Liver (tissue), 9 donors: ENCODE results near the gene CYFIP1. TPM values are rescaled to one million over a fixed set of nuclear protein-coding genes. Genes with fewer than 3 reads are reported as not detected.

ENCODE experiments used
- DNase-seq: peaks from one replicate; pipeline ENCODE4 v3.0.0-alpha.2; 2017; ENCODE audit warnings: low spot score
- H3K27ac ChIP-seq, 2 donors: one replicate each; pipeline ENCODE4 v1.7.0; 2013; ENCODE audit warnings: inconsistent platforms in 2 of 2, low read length in 2 of 2, control low read depth in 1 of 2, low read depth in 1 of 2, mild to moderate bottlenecking in 1 of 2
- H3K27me3 ChIP-seq, 4 donors: one replicate each; pipeline versions ENCODE4 v1.6.1 to v1.7.0; 2013; ENCODE audit warnings: low read length in 3 of 4, inconsistent platforms in 1 of 4, mild to moderate bottlenecking in 1 of 4, moderate library complexity in 1 of 4; ENCODE audit not compliant: control insufficient read depth in 4 of 4, insufficient read depth in 4 of 4
- H3K36me3 ChIP-seq, 4 donors: one replicate each; pipeline versions ENCODE4 v1.6.1 to v1.7.0; 2013; ENCODE audit warnings: low read length in 3 of 4, mild to moderate bottlenecking in 3 of 4, low read depth in 1 of 4, moderate library complexity in 1 of 4; ENCODE audit not compliant: control insufficient read depth in 4 of 4, insufficient read depth in 3 of 4
- H3K4me1 ChIP-seq, 4 donors: one replicate each; pipeline versions ENCODE4 v1.6.1 to v1.7.0; 2013; ENCODE audit warnings: low read length in 3 of 4, mild to moderate bottlenecking in 3 of 4, moderate library complexity in 1 of 4; ENCODE audit not compliant: control insufficient read depth in 4 of 4, insufficient read depth in 4 of 4
- H3K4me3 ChIP-seq, 3 donors: one replicate each; pipeline versions ENCODE4 v1.6.1 to v1.7.0; 2013; ENCODE audit warnings: low read length in 3 of 3, control low read depth in 1 of 3, low read depth in 1 of 3, mild to moderate bottlenecking in 1 of 3
- H3K9ac ChIP-seq, 2 donors: one replicate each; pipeline ENCODE4 v1.7.0; 2013; ENCODE audit warnings: low read length in 2 of 2, mild to moderate bottlenecking in 2 of 2, moderate library complexity in 2 of 2, control low read depth in 1 of 2, low read depth in 1 of 2
- H3K9me3 ChIP-seq, 4 donors: one replicate each; pipeline versions ENCODE4 v1.6.1 to v1.7.0; 2013; ENCODE audit warnings: low read length in 3 of 4; ENCODE audit not compliant: control insufficient read depth in 4 of 4
- EGR1 ChIP-seq, 2 donors: IDR thresholded peaks; 2 replicates each; pipeline ENCODE4 v1.6.1; 2016 to 2018; ENCODE audit warnings: antibody characterized with exemption in 2 of 2, low read depth in 2 of 2
- FOXA1 ChIP-seq: IDR thresholded peaks from 2 replicates; pipeline ENCODE4 v1.6.1; 2016; ENCODE audit warnings: antibody characterized with exemption
- FOXA2 ChIP-seq: IDR thresholded peaks from 2 replicates; pipeline ENCODE4 v1.6.1; 2016; ENCODE audit warnings: antibody characterized with exemption
- GABPA ChIP-seq, 2 donors: IDR thresholded peaks in 1 of 2; conservative IDR thresholded peaks in 1 of 2; 2 replicates each; pipeline ENCODE4 v1.6.1; 2016; ENCODE audit warnings: antibody characterized with exemption in 2 of 2, mild to moderate bottlenecking in 1 of 2, moderate library complexity in 1 of 2
- HNF4A ChIP-seq, 2 donors: conservative IDR thresholded peaks; 2 replicates each; pipeline ENCODE4 v1.6.1; 2016; ENCODE audit warnings: antibody characterized with exemption in 2 of 2, mild to moderate bottlenecking in 2 of 2
- HNF4G ChIP-seq: IDR thresholded peaks from 2 replicates; pipeline ENCODE4 v1.6.1; 2016; ENCODE audit warnings: antibody characterized with exemption
- JUND ChIP-seq, 2 donors: IDR thresholded peaks; 2 replicates each; pipeline ENCODE4 v1.6.1; 2016; ENCODE audit warnings: antibody characterized with exemption in 2 of 2
- MAX ChIP-seq: IDR thresholded peaks from 2 replicates; pipeline ENCODE4 v1.6.1; 2016; ENCODE audit warnings: antibody characterized with exemption
- NR2F2 ChIP-seq: IDR thresholded peaks from 2 replicates; pipeline ENCODE4 v1.6.1; 2016; ENCODE audit warnings: antibody characterized with exemption
- RAD21 ChIP-seq, 2 donors: IDR thresholded peaks; 2 replicates each; pipeline ENCODE4 v1.6.1; 2016; ENCODE audit warnings: antibody characterized with exemption in 2 of 2, mild to moderate bottlenecking in 2 of 2
- RXRA ChIP-seq, 2 donors: IDR thresholded peaks; 2 replicates each; pipeline ENCODE4 v1.6.1; 2017 to 2018; ENCODE audit warnings: antibody characterized with exemption in 2 of 2, mild to moderate bottlenecking in 1 of 2
- SP1 ChIP-seq: IDR thresholded peaks from 2 replicates; pipeline ENCODE4 v1.6.1; 2018; ENCODE audit warnings: antibody characterized with exemption, mild to moderate bottlenecking
- TAF1 ChIP-seq: conservative IDR thresholded peaks from 2 replicates; pipeline ENCODE4 v1.6.1; 2016; ENCODE audit warnings: antibody characterized with exemption, mild to moderate bottlenecking
- YY1 ChIP-seq: IDR thresholded peaks from 2 replicates; pipeline ENCODE4 v1.6.1; 2016; ENCODE audit warnings: antibody characterized with exemption, mild to moderate bottlenecking
- WGBS: extraction: QIAGEN DNeasy Blood & Tissue Kit; methylation state at CpG from one replicate; pipeline ENCODE4 v1.1.7; 2013; 5-methylcytosine and 5-hydroxymethylcytosine counted together
- polyA plus RNA-seq, 2 donors: library from polyadenylated mRNA; stranded (reverse) in 1 of 2; unstranded in 1 of 2; fragments of 200-250 nt in 1 of 2; fragments of >200 nt in 1 of 2; fragmentation: Nextera tagmentation in 1 of 2; extraction: Ambion mirVana in 1 of 2; gene quantifications; one replicate each; pipeline versions ENCODE4 v1.2.1 to v1.2.3, GENCODE V29; 2013 to 2015
- total RNA-seq, 2 donors: library from RNA; depleted of rRNA; stranded (reverse); fragments of >200 nt; gene quantifications; one replicate each; pipeline ENCODE4 v1.2.3, GENCODE V29; 2014
- TF ChIP-seq, protein P1 (sequence below): IDR thresholded peaks from 2 replicates; pipeline ENCODE4 v1.6.1; 2016; ENCODE audit warnings: antibody characterized with exemption
- TF ChIP-seq, protein P2 (sequence below): IDR thresholded peaks from 2 replicates; pipeline ENCODE4 v1.6.1; 2016; ENCODE audit warnings: antibody characterized with exemption, mild to moderate bottlenecking
- TF ChIP-seq, protein P3 (sequence below): fragments of 150-350 bp; IDR thresholded peaks from 2 replicates; pipeline ENCODE4 v1.5.1; 2017; ENCODE audit warnings: improper control_type of control experiment, low read depth, low read length; ENCODE audit not compliant: missing input control
- TF ChIP-seq, protein P4 (sequence below): IDR thresholded peaks from 2 replicates; pipeline ENCODE4 v1.6.1; 2016; ENCODE audit warnings: antibody characterized with exemption
- donor health status: healthy.
- donor health status: healthy.
- donor health status: healthy.
- donor health status: healthy.
- donor health status: healthy.

Gene CYFIP1
- total and polyA plus RNA-seq, 4 donors: 13.5 to 48.3 (median 38.3) TPM

DNA sequence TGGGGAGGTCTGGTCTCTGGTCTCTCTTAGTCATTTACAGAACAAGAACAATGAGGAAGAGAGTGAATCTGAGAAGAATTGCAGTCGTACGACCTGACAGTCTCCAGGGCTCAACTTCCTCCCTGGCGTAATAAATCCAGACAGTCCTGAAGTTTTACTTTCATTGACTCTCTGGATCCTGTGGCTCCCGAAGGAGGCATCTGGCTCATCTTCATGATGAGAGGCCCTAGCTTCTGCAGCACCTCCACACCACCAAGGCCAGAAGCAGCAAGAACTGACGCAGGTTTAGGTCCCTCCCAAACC is 11.8 kb upstream of the CYFIP1 start:
- 82% methylated on average over 5 of the region's 5 CpGs for WGBS
- no peak overlapping the region for H3K9ac ChIP-seq
- no peaks in the 10 kb centered on the region for H3K4me1 ChIP-seq
- no peak for DNase-seq
- H3K4me3 ChIP-seq: no peak overlapping the region
- TF ChIP-seq EGR1 (IDR thresholded peaks at IDR 0.05; ENCODE audit: low read depth in 2 of 2) (no peak), RXRA (IDR thresholded peaks at IDR 0.05) (no peak), YY1 (no peak), JUND (IDR thresholded peaks at IDR 0.05) (no peak), FOXA2 (no peak), RAD21 (IDR thresholded peaks at IDR 0.05) (no peak), HNF4A (conservative IDR thresholded peaks at IDR 0.05) (no peak), HNF4G (no peak), NR2F2 (no peak), FOXA1 (no peak), GABPA (IDR thresholded peaks at IDR 0.05 in 1 of 2, conservative IDR thresholded peaks at IDR 0.05 in 1 of 2) (no peak), MAX (no peak), TAF1 (no peak), SP1 (no peak)
- TF ChIP-seq, protein P1, sequence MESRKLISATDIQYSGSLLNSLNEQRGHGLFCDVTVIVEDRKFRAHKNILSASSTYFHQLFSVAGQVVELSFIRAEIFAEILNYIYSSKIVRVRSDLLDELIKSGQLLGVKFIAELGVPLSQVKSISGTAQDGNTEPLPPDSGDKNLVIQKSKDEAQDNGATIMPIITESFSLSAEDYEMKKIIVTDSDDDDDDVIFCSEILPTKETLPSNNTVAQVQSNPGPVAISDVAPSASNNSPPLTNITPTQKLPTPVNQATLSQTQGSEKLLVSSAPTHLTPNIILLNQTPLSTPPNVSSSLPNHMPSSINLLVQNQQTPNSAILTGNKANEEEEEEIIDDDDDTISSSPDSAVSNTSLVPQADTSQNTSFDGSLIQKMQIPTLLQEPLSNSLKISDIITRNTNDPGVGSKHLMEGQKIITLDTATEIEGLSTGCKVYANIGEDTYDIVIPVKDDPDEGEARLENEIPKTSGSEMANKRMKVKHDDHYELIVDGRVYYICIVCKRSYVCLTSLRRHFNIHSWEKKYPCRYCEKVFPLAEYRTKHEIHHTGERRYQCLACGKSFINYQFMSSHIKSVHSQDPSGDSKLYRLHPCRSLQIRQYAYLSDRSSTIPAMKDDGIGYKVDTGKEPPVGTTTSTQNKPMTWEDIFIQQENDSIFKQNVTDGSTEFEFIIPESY: no peak
- TF ChIP-seq, protein P2, sequence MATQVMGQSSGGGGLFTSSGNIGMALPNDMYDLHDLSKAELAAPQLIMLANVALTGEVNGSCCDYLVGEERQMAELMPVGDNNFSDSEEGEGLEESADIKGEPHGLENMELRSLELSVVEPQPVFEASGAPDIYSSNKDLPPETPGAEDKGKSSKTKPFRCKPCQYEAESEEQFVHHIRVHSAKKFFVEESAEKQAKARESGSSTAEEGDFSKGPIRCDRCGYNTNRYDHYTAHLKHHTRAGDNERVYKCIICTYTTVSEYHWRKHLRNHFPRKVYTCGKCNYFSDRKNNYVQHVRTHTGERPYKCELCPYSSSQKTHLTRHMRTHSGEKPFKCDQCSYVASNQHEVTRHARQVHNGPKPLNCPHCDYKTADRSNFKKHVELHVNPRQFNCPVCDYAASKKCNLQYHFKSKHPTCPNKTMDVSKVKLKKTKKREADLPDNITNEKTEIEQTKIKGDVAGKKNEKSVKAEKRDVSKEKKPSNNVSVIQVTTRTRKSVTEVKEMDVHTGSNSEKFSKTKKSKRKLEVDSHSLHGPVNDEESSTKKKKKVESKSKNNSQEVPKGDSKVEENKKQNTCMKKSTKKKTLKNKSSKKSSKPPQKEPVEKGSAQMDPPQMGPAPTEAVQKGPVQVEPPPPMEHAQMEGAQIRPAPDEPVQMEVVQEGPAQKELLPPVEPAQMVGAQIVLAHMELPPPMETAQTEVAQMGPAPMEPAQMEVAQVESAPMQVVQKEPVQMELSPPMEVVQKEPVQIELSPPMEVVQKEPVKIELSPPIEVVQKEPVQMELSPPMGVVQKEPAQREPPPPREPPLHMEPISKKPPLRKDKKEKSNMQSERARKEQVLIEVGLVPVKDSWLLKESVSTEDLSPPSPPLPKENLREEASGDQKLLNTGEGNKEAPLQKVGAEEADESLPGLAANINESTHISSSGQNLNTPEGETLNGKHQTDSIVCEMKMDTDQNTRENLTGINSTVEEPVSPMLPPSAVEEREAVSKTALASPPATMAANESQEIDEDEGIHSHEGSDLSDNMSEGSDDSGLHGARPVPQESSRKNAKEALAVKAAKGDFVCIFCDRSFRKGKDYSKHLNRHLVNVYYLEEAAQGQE: no peak
- TF ChIP-seq, protein P3, sequence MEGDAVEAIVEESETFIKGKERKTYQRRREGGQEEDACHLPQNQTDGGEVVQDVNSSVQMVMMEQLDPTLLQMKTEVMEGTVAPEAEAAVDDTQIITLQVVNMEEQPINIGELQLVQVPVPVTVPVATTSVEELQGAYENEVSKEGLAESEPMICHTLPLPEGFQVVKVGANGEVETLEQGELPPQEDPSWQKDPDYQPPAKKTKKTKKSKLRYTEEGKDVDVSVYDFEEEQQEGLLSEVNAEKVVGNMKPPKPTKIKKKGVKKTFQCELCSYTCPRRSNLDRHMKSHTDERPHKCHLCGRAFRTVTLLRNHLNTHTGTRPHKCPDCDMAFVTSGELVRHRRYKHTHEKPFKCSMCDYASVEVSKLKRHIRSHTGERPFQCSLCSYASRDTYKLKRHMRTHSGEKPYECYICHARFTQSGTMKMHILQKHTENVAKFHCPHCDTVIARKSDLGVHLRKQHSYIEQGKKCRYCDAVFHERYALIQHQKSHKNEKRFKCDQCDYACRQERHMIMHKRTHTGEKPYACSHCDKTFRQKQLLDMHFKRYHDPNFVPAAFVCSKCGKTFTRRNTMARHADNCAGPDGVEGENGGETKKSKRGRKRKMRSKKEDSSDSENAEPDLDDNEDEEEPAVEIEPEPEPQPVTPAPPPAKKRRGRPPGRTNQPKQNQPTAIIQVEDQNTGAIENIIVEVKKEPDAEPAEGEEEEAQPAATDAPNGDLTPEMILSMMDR: no peak
- TF ChIP-seq, protein P4, sequence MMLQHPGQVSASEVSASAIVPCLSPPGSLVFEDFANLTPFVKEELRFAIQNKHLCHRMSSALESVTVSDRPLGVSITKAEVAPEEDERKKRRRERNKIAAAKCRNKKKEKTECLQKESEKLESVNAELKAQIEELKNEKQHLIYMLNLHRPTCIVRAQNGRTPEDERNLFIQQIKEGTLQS: no peak
- H3K27ac ChIP-seq: no peak overlapping the region
- H3K36me3 ChIP-seq: peaks cover 5 to 25% (median 12%) of the 10 kb centered on the region in 4 donors
- H3K27me3 ChIP-seq: no peaks in the 10 kb centered on the region
- no peaks in the 10 kb centered on the region for H3K9me3 ChIP-seq
